ELR (cell line): ENCODE results near the gene PMFBP1.
A peak's percentile ranks its signal among the peaks of the same experiment; 100 is the strongest.
"Not testable (repeated sequence)": the region's sequence is repeated elsewhere in the genome, so short reads cannot be mapped to it uniquely, and the experiment has no call there.

Source experiments
- DNase-seq: peaks from one replicate; pipeline ENCODE4 v3.0.0-alpha.2; 2015; ENCODE audit warnings: low read depth

PMFBP1 gene

GRCh38 chr16:72101195-72101594, 70.8 kb downstream of the PMFBP1 start:
- DNase-seq, result no peak

GRCh38 chr16:72099377-72099818, 72.6 kb downstream of the PMFBP1 start:
- DNase-seq, result peak; percentile 68

GRCh38 chr16:72098936-72099335, 73.0 kb downstream of the PMFBP1 start:
- no peak for DNase-seq

- DNase-seq, result peak; percentile 38
Measured at GRCh38 chr16:72094266-72094610, 77.7 kb downstream of the PMFBP1 start.

DNA sequence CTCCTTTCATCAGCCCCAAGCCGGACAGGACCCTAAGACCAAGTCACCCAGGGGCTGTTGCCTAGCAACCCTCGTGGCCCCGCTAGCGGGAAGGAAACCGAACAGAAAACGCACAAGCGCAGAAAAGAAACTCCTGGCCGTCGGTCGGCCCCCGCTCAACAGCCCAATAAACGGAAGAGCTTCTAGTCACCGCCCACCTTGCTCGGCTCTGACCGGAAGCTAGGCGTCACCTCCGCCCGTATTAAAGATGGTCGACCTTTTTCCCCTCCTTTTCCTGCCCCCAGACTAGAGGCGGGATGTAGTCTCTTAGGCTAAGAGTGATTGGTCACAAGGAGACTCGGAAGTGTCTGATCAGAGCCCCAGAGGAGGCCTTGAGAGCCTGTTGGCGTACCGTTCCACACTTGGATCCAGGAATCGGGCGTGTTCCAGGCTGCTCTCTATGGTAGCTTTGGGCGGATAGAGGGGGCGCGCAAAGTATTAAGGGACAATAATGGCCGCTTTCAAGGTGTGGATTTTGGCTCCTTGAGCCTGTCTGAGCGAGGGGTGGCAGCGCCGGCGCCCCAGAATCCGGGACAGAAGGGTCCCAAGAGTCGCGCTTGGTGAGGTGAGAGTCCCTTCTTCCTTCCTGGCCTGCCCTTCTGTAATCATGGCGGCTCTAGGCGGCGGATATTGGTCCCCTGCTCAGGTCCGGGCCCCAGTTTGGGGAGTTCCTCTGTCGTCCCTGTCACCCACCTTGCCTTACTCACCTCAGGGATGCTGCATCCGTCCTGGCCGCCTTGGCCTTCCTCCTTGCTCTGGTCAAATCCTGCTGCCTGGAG, 78.3 kb downstream of the PMFBP1 start, which contains the start of the genes DHX38 and TXNL4B:
Gene DHX38, plus strand, starts transcription at position 400 of the 818 bp plus-strand sequence. CDS start 2,311 bp downstream, outside the sequence.
Gene TXNL4B, minus strand, starts transcription at position 173 of the 818 bp plus-strand sequence. CDS start 2,871 bp downstream, outside the sequence.
- peak; percentile 100 for DNase-seq

GRCh38 chr16:72092832-72093447, 79.0 kb downstream of the PMFBP1 start:
- peak; percentile 84 for DNase-seq

- no peak for DNase-seq
Measured at GRCh38 chr16:72091217-72091616, 80.7 kb downstream of the PMFBP1 start.

DNA sequence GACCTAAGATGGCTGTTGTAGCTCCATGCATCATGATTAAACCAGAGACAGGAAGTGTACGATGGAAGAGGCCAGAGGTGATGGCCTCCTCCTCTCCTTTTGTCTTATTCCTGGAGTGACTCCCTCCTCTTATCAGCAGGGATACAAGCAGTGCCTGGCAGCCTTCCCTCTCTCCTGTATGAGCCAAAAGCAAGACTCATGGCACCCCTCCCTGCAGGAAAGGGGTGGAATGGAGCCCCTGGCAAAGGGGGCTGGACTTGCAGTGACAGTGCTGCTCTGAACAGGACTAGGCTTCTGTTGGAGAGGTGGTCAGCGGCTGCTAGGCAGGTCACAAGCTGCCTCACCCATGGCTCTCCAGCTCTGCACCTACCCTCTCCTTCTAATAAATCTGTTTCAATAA, 87.0 kb downstream of the PMFBP1 start:
- no peak for DNase-seq

DNA sequence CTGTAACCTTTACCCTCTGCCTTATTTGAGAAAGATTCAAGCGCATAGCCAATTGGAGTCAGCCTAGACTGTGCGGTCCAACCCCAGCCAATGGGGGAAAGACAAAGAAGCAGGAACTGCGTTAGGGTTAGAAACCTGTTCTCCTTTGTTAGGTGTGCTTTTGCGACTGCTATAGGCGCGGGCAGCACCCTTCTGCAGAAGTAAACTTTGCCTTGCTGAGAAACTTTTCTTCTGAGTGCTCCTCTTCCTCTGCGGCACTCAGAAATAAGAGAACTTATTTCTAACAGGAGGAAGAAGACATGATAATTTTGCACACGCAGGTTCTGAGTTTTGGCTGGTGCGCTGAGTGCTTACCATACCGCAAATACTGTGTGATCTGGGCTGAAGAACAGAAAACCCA, 87.5 kb downstream of the PMFBP1 start:
- DNase-seq, result no peak

DNA sequence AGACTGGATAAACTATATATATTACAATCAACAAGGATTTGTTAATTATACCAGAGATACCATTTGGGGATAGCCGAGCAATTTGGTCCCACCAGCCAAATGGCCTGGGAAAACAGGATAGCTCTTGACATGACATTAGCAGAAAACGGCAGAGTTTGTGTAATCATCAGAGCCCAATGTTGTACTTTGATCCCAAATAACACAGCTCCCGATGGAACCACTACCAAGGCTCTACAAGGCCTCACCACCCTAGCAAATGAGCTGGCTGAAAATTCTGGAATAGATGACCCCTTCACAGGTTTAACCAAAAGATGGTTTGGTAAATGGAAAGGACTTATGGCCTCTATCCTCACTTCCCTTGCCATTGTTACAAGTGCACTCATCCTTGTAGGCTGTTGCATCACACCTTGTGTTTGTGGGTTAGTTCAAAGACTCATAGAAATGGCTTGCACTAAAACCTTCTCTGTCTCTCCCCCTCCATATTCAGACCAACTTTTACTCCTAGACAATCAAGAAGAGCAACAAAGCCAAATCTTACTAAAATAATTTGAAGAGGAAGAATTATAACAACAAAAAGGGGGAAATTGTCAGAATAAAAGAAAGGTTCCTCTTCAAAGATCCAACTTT, 88.1 kb downstream of the PMFBP1 start:
- no peak for DNase-seq

- not testable (repeated sequence) for DNase-seq
Measured at GRCh38 chr16:72076991-72077706, 94.8 kb downstream of the PMFBP1 start.

GRCh38 chr16:72075067-72075466, 96.9 kb downstream of the PMFBP1 start:
- DNase-seq, result not testable (repeated sequence)

- no peak for DNase-seq
Measured at GRCh38 chr16:72073560-72074230, 98.3 kb downstream of the PMFBP1 start.

GRCh38 chr16:72072514-72073342, 99.2 kb downstream of the PMFBP1 start:
- DNase-seq, result no peak
